WERI-Rb-1 (cell line): ENCODE data around the gene RSPO4.

ENCODE experiments used
- DNase-seq: peaks from one replicate; pipeline ENCODE4 v3.0.0-alpha.2; 2020
- H3K27ac ChIP-seq: fragments of 250-450 bp; sonication (Bioruptor Pico); 2 replicates; pipeline ENCODE4 v1.5.1; 2020; ENCODE audit warnings: mild to moderate bottlenecking, moderate library complexity
- H3K27me3 ChIP-seq: fragments of 250-450 bp; sonication (Bioruptor Pico); 2 replicates; pipeline ENCODE4 v1.5.1; 2021; ENCODE audit warnings: mild to moderate bottlenecking, low read depth, moderate library complexity; ENCODE audit not compliant: insufficient read depth, severe bottlenecking
- H3K36me3 ChIP-seq: fragments of 250-450 bp; sonication (Bioruptor Pico); 2 replicates; pipeline ENCODE4 v1.5.1; 2020; ENCODE audit warnings: mild to moderate bottlenecking, moderate library complexity
- H3K4me3 ChIP-seq: 2 replicates; pipeline ENCODE4 v1.5.1; 2011; ENCODE audit warnings: low read depth, mild to moderate bottlenecking, control low read depth, low read length
- H3K9me3 ChIP-seq: fragments of 250-450 bp; sonication (Bioruptor Pico); 2 replicates; pipeline ENCODE4 v1.5.1; 2021; ENCODE audit warnings: mild to moderate bottlenecking, moderate library complexity; ENCODE audit not compliant: severe bottlenecking
- TF ChIP-seq, protein P1 (sequence below): IDR thresholded peaks from 2 replicates; pipeline ENCODE4 v1.5.1; 2011; ENCODE audit warnings: low read depth, mild to moderate bottlenecking, control low read depth, inconsistent platforms, low read length

Gene RSPO4

DNA sequence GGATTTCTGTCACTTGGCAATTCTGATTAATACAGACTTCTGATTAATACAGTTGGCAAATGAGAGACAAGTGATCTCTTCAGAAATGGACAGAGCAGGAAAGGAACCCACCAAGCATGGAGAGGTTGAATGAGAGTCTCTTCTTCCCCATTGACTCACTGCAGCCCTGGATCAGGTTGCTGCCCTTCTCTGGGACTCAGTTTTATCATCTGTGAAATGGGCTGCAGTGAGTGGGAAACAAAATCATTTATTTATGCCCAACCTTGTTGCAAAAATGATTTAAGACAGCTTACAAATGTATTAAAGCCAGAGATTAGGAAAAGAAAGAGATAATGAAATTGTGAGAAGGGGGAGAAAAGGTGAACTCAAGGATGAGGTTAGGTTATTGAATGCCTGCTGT lies 20.8 kb upstream of the RSPO4 start:
- no peaks in the 10 kb centered on the region for H3K27me3 ChIP-seq
- TF ChIP-seq, protein P1, sequence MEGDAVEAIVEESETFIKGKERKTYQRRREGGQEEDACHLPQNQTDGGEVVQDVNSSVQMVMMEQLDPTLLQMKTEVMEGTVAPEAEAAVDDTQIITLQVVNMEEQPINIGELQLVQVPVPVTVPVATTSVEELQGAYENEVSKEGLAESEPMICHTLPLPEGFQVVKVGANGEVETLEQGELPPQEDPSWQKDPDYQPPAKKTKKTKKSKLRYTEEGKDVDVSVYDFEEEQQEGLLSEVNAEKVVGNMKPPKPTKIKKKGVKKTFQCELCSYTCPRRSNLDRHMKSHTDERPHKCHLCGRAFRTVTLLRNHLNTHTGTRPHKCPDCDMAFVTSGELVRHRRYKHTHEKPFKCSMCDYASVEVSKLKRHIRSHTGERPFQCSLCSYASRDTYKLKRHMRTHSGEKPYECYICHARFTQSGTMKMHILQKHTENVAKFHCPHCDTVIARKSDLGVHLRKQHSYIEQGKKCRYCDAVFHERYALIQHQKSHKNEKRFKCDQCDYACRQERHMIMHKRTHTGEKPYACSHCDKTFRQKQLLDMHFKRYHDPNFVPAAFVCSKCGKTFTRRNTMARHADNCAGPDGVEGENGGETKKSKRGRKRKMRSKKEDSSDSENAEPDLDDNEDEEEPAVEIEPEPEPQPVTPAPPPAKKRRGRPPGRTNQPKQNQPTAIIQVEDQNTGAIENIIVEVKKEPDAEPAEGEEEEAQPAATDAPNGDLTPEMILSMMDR = no peak
- no peaks in the 10 kb centered on the region for H3K9me3 ChIP-seq
- no peak overlapping the region for H3K4me3 ChIP-seq
- no peak for DNase-seq
- no peak overlapping the region for H3K27ac ChIP-seq
- no peaks in the 10 kb centered on the region for H3K36me3 ChIP-seq

DNA sequence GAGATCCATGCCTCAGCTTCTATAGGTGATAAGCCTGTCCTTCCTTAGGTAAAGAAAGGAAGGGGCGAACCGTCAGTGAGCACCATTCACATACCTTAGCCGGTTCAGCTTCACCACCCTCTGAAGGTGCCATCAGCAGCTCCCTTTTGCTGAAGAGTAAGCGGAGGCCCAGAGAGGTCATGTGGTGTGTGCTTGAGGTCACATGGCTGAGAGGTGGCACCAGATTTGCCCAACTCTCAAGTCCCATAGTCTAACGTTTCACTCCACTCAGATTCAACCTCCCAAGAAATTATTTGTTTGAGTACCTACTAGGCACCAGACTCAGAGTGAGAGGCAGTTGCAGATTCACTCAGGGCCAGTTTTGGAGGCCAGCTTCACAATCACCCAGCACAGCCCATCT lies 18.5 kb upstream of the RSPO4 start:
- DNase-seq = no peak
- H3K36me3 ChIP-seq = no peaks in the 10 kb centered on the region
- TF ChIP-seq, protein P1 = no peak
- no peaks in the 10 kb centered on the region for H3K27me3 ChIP-seq
- no peak overlapping the region for H3K27ac ChIP-seq
- H3K4me3 ChIP-seq = no peak overlapping the region
- no peaks in the 10 kb centered on the region for H3K9me3 ChIP-seq

DNA sequence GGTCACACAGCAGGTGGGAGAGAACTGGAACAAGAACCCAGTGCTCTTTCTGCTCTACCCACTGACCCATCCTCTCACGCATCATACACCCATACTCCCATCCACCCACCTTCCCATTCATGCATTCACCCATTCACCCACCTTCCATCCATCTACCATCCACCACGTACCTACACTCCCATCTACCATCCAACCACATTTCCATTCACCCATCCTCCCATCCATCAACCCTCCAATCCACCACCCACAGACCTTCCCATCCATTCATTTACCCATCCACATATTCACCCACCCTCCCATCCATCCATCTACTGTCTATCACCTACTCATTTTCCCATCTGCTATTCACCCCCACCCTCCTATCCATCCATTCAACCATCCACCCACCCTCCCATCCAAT lies 17.2 kb upstream of the RSPO4 start:
- TF ChIP-seq, protein P1 = no peak
- no peak for DNase-seq
- Histone ChIP-seq H3K4me3 (no peak overlapping the region), H3K36me3 (no peaks in the 10 kb centered on the region), H3K27ac (no peak overlapping the region), H3K27me3 (no peaks in the 10 kb centered on the region), H3K9me3 (no peaks in the 10 kb centered on the region)

- Histone ChIP-seq H3K36me3 (no peaks in the 10 kb centered on the region), H3K27me3 (no peaks in the 10 kb centered on the region), H3K9me3 (no peaks in the 10 kb centered on the region), H3K27ac (no peak overlapping the region), H3K4me3 (no peak overlapping the region)
- TF ChIP-seq, protein P1 = no peak
- DNase-seq = no peak
Observed at GRCh38 chr20:1017677-1018076, 15.6 kb upstream of the RSPO4 start.

DNA sequence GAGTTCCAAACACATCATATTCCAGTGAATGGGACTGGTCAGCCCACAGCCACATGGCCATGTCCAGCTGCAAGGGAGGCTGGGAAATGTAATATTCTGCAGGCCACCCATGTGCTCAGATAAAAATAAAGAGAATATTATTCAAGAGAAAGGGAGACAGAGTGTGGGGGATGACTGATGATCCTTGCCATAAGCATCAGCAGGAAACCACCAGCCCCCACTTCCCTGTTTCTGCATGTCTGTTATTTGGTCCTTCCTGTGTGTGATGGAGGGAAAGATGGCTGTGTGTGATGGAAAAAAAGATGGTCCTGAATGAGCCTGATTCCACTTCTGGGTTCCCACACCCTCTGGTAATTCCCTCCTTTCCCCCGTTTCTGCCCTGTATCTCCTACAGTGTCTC lies 13.1 kb upstream of the RSPO4 start:
- H3K36me3 ChIP-seq = no peaks in the 10 kb centered on the region
- no peak for DNase-seq
- TF ChIP-seq, protein P1 = no peak
- H3K27ac ChIP-seq = no peak overlapping the region
- no peaks in the 10 kb centered on the region for H3K9me3 ChIP-seq
- H3K4me3 ChIP-seq = no peak overlapping the region
- H3K27me3 ChIP-seq = no peaks in the 10 kb centered on the region

DNA sequence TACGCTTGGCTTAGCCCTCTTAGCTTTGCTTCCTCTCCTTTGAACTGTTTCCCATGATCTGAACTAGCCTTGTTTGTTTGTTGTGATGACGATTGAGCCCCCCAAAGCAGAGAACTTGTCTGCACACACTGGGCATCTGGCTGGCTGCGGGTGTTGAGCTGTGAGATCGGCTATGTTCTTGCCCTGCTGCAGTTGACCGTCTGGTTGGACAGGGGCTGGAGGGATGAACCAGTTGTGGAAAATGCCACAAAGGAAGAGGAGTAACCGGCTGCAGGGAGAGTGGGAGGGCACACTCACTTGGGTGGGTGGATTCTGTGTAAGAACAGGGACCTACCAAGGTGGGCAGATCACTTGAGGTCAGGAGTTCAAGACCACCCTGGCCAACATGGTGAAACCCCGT lies 12.4 kb upstream of the RSPO4 start:
- Histone ChIP-seq H3K36me3 (no peaks in the 10 kb centered on the region), H3K27me3 (no peaks in the 10 kb centered on the region), H3K9me3 (no peaks in the 10 kb centered on the region), H3K27ac (no peak overlapping the region), H3K4me3 (no peak overlapping the region)
- DNase-seq = no peak
- TF ChIP-seq, protein P1 = no peak
